Endothelial cell (in vitro differentiated cells): ENCODE data around the gene MAP1S. TPM values are rescaled to one million over a fixed set of nuclear protein-coding genes. Genes with fewer than 3 reads are reported as not detected.

Experiments used
- DNase-seq: peaks from one replicate; pipeline ENCODE4 v3.0.0; 2021; ENCODE audit warnings: low spot score
- H3K27ac Mint-ChIP-seq: one replicate; pipeline ENCODE4 v1.8.0; 2021; ENCODE audit warnings: mixed read lengths, inconsistent platforms; ENCODE audit not compliant: unreplicated experiment
- H3K27me3 Mint-ChIP-seq: one replicate; pipeline ENCODE4 v1.8.0; 2021; ENCODE audit warnings: mild to moderate bottlenecking, moderate library complexity, mixed read lengths, inconsistent platforms; ENCODE audit not compliant: unreplicated experiment
- H3K36me3 Mint-ChIP-seq: one replicate; pipeline ENCODE4 v1.8.0; 2021; ENCODE audit warnings: mild to moderate bottlenecking, low read depth, mixed read lengths, inconsistent platforms; ENCODE audit not compliant: unreplicated experiment
- H3K4me1 Mint-ChIP-seq: one replicate; pipeline ENCODE4 v1.8.0; 2021; ENCODE audit warnings: mild to moderate bottlenecking, mixed read lengths, inconsistent platforms; ENCODE audit not compliant: unreplicated experiment
- H3K4me3 Mint-ChIP-seq: one replicate; pipeline ENCODE4 v1.8.0; 2021; ENCODE audit warnings: mild to moderate bottlenecking, mixed read lengths, inconsistent platforms; ENCODE audit not compliant: unreplicated experiment
- H3K9me3 Mint-ChIP-seq: one replicate; pipeline ENCODE4 v1.8.0; 2021; ENCODE audit warnings: mixed read lengths, inconsistent platforms; ENCODE audit not compliant: unreplicated experiment
- CTCF ChIP-seq: fragments of 200-600 bp; sonication (generic); IDR thresholded peaks from one replicate; pipeline ENCODE4 v1.5.0; 2021; ENCODE audit warnings: antibody characterized with exemption; ENCODE audit not compliant: unreplicated experiment
- total RNA-seq: library from RNA; stranded (reverse); fragmentation: NEBNext Ultra II Directional; extraction: Animal tissue kit (Norgen Biotek cat#: 25700); gene quantifications from one replicate; pipeline ENCODE4 v1.2.1, GENCODE V29; 2021; ENCODE audit not compliant: unreplicated experiment

MAP1S gene
- total RNA-seq, 1 donor from 2014 or later: 173 TPM

GRCh38 chr19:17751912-17752273, 32.6 kb downstream of the MAP1S start:
- Mint-ChIP-seq H3K27me3 (peaks cover 7% of the 10 kb centered on the region), H3K9me3 (no peaks in the 10 kb centered on the region), H3K4me3 (no peak overlapping the region), H3K4me1 (no peaks in the 10 kb centered on the region), H3K27ac (no peak overlapping the region), H3K36me3 (no peaks in the 10 kb centered on the region)
- no peak for TF ChIP-seq CTCF
- no peak for DNase-seq

- Mint-ChIP-seq H3K27ac (no peak overlapping the region), H3K9me3 (no peaks in the 10 kb centered on the region), H3K4me1 (peaks cover under 1% of the 10 kb centered on the region), H3K27me3 (peaks cover 7% of the 10 kb centered on the region), H3K4me3 (no peak overlapping the region), H3K36me3 (no peaks in the 10 kb centered on the region)
- no peak for TF ChIP-seq CTCF
- no peak for DNase-seq
Measured at GRCh38 chr19:17752865-17753639, 33.8 kb downstream of the MAP1S start.

GRCh38 chr19:17753976-17754375, 34.7 kb downstream of the MAP1S start:
- no peak for TF ChIP-seq CTCF
- Mint-ChIP-seq H3K4me3 (no peak overlapping the region), H3K27ac (no peak overlapping the region), H3K9me3 (no peaks in the 10 kb centered on the region), H3K27me3 (peaks cover 10% of the 10 kb centered on the region), H3K36me3 (no peaks in the 10 kb centered on the region), H3K4me1 (peaks cover 3% of the 10 kb centered on the region)
- DNase-seq: no peak

- H3K36me3 Mint-ChIP-seq: no peaks in the 10 kb centered on the region
- H3K27me3 Mint-ChIP-seq: peaks cover 10% of the 10 kb centered on the region
- H3K27ac Mint-ChIP-seq: no peak overlapping the region
- H3K9me3 Mint-ChIP-seq: no peaks in the 10 kb centered on the region
- DNase-seq: no peak
- TF ChIP-seq CTCF: no peak
- H3K4me3 Mint-ChIP-seq: no peak overlapping the region
- peaks cover 3% of the 10 kb centered on the region for H3K4me1 Mint-ChIP-seq
Measured at GRCh38 chr19:17754634-17755442, 35.6 kb downstream of the MAP1S start.

- Mint-ChIP-seq H3K4me1 (peaks cover 3% of the 10 kb centered on the region), H3K36me3 (no peaks in the 10 kb centered on the region), H3K4me3 (no peak overlapping the region), H3K9me3 (no peaks in the 10 kb centered on the region), H3K27me3 (peaks cover 8% of the 10 kb centered on the region), H3K27ac (no peak overlapping the region)
- no peak for TF ChIP-seq CTCF
- DNase-seq: no peak
Measured at GRCh38 chr19:17755443-17755890, 36.2 kb downstream of the MAP1S start.
